ENCODE measurements around the gene NFX1.
"Not testable (repeated sequence)": the region's sequence is repeated elsewhere in the genome, so short reads cannot be mapped to it uniquely, and the experiment has no call there.

NFX1 gene

DNA sequence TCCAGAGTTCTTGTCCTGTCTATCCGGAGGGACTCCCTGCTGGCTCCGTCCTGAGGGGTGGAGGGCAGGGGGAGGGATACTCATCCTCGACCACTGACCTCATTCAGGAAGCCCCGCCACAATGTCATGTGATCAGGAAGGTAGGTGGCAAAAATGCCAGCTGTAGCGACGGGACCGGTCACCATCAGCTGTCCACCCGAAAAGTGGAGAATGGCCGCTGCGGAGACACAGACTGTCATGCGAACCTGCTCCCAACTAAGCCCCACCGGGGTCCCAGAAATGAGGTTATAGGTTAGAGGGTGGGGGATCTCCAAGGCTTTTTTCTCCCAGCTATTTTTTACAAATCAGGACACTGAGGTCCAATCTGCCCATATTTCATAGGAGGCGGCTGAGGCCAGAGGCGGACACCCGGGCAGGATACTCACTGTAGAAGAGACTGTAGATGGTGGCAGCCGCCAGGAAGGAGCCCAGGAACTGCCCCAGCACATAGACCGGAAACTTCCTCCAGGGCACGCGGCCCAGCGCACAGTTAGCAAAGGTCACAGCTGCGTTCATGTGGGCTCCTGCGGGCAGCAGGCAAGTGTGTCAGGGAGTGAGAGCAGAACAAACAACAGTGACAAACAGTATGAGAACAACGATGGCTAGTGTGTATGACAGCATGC lies 95.8 kb downstream of the NFX1 start:
- DNase-seq (ENCODE audit: low read depth in 2 of 2, low spot score in 1 of 2): not testable (repeated sequence)

DNA sequence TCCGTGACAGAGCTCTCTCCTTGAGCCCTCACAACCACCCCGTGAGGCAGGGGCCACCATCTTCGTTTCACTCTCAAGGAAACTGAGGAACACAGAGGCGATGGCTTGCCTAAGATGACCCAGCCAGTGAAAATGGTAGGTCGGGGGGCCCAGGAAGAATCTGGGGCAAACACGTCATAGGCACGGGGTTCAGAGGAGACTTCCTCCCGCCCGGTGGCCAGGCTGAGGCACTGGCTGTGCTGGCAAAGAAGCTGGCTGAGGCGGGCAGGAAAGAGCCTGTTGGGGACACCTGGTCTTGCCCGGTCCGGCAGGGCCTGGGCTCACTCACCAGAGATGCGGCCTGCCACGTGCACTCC lies 96.3 kb downstream of the NFX1 start:
- DNase-seq (ENCODE audit: low read depth in 2 of 2, low spot score in 1 of 2): not testable (repeated sequence)

DNA sequence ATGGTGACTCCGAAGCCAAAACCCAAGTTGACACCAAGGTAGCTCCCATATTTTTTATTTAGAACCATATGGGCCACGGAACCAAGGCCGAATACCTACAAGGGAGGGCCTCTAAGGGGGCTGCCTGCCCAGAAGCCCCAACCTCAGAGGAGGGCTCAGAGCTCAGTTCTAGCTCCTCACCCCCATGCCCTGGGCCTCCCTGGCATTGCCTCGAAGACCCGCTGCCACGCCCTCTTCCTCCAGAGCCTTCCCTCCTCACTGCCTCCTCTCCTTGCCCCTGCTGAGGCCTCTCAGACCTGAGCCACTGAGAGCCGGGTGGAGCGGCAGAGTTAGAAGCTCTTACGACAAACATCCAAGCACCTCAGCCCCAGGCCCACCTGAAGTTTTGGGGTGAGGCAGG lies 96.7 kb downstream of the NFX1 start:
- not testable (repeated sequence) for DNase-seq (ENCODE audit: low read depth in 2 of 2, low spot score in 1 of 2)

DNA sequence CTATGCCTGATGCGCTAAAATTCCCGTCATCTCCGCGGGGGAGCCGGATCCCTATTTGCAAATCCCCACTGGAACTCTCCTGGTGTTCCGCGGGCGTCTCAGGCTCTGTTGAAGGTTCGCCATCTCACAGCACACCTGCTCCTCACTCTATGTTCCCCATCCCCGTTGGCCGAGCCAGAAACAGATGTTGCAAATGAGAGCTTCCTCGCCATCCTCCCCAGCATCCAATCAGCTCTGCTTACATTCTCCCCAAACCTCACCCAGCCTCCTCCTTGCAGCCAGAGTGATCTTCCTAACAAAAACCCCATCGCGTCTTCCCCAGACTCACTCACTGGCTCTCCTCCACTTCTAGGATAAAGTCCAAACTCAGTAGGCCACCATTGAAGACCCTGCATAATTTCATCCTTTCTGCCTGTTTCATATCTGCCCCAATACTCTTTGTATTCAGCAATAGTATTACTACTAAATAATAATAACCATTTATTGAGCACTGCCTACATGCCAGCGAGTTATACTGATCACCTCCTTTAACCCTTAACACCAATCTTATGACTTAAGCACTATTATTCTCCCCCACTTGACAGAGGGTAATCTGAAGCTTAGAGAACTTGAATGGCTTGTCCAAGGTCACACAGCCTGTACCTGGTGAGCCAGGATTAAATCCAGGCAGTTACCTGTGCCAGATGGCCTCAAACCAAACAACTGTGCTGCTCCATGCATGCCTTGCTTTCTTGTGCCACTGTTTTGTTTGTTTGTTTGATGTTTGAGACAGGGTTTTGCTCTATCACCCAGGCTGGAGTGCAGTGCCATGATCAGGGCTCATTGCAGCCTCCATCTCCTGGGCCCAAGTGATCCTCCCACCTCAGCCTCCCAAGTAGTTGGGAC lies 98.0 kb downstream of the NFX1 start:
- DNase-seq (ENCODE audit: low read depth in 2 of 2, low spot score in 1 of 2): no peak

DNA sequence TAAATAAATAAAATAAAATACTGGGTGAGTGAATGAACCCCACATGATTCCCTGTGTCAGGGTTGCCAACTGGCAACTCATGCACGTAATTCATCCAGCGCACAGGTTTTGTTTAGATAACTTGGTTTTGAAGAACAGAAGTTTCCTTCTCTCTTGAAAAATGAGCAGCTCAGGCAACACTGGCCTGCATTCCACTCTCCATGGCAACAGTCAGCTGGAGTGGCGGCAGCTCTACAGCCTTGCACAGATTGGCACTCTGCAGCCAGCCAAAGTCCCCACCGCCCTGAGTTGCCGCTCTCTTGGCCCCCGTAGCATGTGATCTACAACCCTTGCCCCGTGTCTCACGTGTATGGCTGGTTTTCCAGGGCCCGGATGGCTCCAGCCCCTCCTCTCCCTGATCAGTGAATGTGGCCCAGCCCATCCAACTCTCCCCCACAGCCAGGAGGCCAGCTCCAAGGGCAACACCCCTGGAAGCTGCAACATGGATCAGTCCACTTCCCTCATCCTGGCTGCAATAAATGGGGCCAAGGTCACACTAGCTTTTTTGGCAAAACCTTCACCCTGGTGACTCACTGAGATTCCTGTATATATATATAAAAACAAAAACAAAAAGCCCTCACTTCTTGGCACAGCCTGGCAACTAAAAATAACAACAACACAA lies 100.9 kb downstream of the NFX1 start:
- DNase-seq (ENCODE audit: low read depth in 2 of 2, low spot score in 1 of 2): not testable (repeated sequence)

DNA sequence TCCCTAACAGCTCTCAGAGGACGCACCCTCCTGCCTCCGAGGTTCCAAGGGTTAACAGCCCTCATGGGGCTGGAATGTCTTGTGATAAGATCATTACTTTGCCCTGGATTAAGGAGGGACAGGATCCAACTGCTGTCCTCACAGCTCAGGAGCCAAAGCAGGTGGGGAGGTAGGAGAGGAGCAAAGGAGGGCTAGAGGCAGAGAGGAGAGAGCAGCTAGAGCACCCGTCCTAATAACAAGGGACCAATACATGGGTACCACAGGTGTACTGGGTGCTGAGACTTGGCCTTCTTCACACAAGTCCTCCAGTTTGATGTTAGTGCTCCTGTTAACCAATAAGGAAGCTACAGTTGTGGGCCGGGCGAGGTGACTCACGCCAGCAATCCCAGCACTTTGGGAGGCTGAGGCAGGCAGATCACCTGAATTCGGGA lies 102.3 kb downstream of the NFX1 start:
- not testable (repeated sequence) for DNase-seq (ENCODE audit: low read depth in 2 of 2, low spot score in 1 of 2)

DNA sequence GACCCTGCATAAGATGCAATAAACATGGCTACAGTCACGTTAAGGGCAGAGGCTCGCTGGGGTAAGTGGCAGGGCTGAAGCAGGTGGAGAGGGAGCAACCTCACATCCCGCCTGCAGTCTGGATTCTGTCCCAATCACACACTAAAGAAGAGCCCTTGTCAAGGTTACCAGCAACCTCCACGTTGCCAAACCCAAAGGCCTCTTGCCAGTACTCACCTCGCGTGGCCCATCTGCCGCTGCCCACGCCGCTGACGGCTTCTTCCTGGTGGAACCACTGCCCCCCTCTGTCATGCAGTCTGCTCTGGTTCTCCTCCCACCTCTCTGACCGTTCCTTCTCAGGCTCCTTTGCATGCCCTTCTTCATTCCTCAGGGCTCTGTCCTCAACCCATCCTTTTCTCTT lies 103.3 kb downstream of the NFX1 start:
- no peak for DNase-seq (ENCODE audit: low read depth in 2 of 2, low spot score in 1 of 2)

DNA sequence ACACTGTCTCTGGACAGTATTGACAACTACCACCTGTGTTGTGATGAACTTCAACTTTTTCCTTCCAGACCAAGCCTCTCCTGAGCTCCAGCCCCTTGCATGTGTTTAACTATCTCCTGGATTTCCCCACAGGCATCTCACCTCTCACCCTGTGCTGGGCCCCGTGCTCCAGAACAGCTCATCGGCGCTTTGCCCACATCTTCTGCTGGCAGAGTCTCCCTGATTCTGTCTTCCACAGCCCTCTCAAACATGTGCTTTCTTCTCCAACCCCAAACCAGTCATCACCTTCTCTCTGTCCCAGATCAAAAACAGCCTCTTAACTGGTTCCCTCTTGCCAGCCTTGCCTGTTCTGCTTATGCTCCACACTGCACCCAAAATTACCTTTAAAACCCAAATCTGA lies 103.7 kb downstream of the NFX1 start:
- DNase-seq (ENCODE audit: low read depth in 2 of 2, low spot score in 1 of 2): not testable (repeated sequence)

DNA sequence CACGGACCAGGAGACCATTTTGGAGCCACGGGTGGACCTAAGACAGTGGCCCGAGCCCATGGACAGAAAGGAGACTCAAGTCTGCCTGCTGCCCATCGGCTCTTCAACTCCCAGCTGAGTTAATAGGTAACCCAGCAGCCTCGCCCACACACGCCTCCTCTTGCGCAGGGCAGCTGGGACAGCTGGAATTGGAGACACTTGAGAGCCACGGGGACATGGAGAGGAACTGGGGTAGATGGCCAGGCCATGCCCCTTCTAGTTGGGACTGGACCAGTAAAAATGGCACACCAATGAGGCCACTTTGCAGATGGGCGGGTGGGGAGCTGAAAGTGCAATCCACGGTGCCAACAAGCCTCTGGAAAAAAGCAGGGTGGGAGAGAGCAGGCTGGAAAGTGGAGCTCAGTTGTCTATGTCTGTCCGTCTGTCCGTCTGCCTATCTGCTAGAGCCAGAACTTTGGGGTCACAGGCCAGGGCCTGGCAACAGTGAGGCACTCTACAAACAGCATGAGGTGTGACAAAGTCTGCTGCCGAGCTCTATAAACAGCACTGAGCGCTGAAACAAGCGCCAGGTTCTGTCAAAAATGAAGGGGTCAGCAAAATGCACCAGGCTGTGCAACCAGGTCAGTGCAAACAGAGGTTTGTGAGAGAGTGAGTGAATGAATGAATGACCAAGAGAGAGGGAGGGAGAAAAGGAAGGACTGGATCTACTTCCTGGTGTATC lies 105.0 kb downstream of the NFX1 start:
- DNase-seq (ENCODE audit: low read depth in 2 of 2, low spot score in 1 of 2): not testable (repeated sequence)

DNA sequence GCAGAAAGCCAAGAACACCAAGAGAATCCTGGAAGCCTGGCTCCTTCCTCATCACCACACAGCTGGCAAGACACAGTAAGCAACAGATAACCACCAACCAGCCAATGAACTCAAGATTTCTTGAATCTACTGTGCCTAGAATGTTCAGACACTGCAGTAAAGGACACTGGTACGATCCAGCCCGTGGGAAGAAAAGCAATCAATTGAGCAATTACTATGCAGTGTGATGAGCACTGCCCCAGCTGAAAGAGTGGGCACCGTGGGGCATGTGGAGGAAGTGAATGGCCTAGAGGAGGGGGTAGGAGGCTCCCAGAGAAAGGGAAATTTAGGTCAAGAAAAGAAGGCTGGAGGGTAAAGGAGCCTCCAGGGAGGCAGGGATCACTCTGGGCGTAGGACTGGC lies 107.5 kb downstream of the NFX1 start:
- DNase-seq (ENCODE audit: low read depth in 2 of 2, low spot score in 1 of 2): not testable (repeated sequence)

DNA sequence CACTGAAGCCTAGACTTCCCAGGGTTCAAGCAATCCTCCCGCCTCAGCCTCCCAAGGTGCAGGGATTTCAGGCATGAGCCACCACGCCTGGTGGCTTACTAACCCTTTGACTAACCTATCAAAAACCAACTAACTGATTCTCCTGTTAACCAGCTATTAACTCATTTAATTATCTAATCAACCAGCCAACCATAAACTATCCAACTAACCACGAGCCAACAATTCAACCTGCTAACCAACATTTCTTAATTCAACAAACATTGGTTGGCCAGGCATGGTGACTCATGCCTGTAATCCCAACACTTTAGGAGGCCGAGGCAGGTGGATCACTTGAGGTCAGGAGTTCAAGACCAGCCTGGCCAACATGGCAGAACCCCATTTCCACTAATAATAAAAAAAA lies 108.7 kb downstream of the NFX1 start:
- DNase-seq (ENCODE audit: low read depth in 2 of 2, low spot score in 1 of 2): not testable (repeated sequence)

DNA sequence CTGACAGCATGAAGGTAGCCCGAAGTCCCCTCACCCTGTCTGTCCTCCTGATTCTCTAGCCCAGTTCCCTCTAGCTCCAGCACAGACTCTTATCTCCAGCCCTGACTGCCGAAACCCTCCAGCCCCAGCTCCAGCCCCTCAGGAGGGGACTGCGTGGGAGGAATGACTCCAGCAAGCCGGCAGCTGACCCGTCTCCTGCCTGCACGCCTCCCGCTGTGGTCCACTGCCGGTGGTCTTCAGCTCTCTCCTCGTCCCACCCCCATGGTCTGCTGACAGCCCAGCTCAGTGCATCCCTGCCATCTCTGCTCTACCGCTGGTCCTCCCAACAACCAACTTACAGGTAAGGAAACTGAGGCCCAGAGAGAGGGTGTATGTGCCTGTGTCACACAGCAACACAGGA lies 111.5 kb downstream of the NFX1 start:
- DNase-seq (ENCODE audit: low read depth in 2 of 2, low spot score in 1 of 2): not testable (repeated sequence)

DNA sequence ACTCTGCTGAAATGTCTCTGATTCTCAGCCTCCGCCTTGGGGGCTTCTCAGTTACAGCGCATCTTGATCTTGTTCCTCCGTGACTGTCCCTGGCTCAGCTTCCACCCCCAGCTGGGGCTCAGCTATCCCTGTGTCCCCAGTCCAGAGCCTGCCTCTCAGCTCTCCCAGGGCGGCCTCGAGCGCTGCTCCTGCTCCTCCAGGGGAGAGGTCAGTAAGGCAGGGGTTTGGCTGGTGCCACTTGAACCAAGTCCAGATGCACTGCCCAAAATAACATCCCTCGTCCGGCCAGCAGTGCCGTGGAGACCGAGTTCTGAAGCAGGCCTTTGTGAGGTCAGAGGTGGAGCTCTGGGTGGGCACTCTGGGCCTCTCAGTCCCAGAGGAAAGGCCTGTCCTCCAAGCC lies 112.1 kb downstream of the NFX1 start, which contains the start of gene AQP7:
TSS of gene AQP7 (minus strand) at position 198 of the 400 bp plus-strand sequence. CDS start 1,306 bp downstream, outside the sequence.
- not testable (repeated sequence) for DNase-seq (ENCODE audit: low read depth in 2 of 2, low spot score in 1 of 2)

DNA sequence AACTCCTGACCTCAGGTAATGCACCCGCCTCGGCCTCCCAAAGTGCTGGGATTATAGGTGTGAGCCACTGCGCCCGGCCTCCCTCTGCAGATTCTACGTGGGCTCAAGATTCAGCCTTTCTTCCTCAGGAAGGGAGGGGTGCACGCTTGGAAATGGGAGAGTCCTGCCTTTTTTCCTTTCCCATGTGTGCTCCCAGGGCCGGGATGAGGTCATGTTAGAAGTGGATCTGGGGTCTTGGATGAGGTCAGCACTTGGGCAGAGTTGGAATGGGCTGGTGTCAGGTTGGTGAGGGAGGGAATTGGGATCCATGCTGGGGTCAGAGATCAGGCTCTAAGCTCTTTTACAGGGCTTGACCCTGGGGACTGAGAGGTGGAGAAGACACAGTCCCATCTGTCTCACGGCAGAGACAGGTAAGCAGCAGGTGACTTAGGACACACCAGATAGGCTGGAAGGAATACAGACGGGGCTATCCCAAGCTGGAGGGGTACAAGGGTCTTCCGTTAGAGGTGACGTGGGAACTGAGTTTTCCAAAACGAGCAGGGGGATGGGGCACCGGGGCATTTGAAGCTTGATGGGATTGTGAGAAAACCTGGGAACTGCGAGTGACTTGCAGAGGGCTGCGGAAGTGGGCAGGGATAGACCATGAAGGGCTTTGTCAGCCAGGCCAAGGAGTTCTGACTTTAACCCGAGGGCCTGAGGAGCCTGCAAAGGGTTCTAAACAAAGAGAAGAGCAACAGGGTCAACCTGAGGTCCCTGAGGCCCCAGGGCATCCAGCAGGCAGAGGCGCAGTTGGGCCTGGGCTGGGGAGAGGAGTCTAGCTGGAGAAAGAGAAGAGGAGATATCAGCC lies 113.8 kb downstream of the NFX1 start:
- no peak for DNase-seq (ENCODE audit: low read depth in 2 of 2, low spot score in 1 of 2)

DNA sequence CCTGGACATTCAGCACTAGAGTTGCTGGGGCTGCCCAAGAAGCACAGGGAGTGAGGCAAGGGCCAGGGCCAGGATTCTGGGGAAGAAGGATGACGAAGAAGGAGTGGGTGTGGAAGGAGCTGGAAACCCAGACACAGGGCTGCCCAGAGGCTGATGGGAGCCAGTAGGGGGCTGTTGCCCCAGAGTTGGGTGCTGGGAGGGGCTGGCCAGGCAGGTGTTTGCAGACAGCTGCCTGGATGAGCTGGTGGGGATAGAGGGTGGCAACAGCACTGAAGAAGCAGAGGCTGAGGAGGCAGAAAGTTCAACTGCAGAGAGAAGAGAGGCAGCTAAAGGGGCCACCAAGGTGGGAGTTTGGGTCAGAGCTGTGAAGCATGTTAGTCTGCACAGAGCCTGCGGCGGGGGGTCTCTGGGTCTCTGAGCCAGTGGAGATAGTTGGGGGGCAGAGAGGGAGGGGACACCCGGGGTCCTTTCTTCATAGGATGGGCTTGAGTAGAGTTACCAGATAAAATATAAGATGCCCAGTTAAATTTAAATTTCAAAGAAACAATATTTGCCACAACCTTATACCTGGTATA lies 114.6 kb downstream of the NFX1 start:
- DNase-seq (ENCODE audit: low read depth in 2 of 2, low spot score in 1 of 2): no peak

DNA sequence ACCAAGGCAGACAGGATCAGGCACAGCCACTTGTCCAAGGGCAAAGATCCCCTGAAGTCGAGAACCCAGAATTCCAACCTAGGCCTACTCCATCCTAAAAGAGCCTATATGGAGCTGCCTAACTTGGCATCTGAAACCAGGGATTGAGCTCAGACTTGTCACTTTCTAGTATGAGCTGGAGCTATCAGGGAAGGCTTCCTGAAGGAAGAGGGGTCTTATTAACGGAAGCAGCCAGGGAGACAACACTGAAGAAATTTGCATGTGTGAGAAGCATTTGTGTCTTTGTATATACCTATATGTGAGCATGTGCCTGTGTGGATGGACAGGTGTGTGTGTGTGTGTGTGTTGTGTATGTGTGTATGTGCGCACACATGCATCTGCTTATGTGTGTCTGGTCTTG lies 116.7 kb downstream of the NFX1 start:
- no peak for DNase-seq (ENCODE audit: low read depth in 2 of 2, low spot score in 1 of 2)

DNA sequence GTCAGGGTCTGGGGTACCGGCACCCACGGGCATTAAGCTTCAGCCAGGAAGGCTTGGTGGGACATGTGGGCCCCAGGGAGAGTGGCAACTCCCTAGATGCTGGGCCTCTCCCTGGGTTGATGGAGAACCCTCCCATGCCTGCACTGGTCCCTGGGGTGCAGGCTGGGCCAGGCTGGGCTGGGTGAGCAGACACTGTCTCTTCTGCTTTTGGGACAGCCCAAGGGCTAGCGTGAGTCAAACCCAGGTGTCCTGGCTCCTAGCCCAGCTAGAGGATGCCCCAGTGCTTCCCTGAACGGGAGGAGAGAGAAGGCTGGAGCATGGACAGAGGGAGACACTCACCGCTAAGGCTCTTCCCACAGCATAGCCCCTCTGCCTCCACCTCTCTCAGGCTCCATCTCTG lies 117.8 kb downstream of the NFX1 start:
- no peak for DNase-seq (ENCODE audit: low read depth in 2 of 2, low spot score in 1 of 2)

DNA sequence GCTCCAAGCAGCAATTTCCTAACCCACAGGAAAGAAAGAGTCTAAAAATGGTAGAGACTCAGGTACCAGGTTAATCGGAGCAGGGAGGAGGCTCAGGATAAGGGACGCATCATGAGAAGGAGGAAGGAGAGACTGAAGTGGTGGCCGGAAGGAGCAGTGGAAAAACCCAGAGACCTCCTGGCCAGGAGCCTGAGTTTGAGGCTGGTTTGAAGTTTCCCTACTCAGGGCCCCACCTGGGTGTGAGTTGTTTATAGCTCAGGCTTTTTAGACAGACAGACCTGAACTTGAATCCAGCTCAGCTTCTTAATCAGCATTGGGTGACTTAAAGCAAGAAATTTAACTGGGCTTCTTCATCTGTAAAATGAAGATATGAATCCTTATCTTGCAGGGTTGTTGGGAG lies 124.0 kb downstream of the NFX1 start:
- DNase-seq (ENCODE audit: low read depth in 2 of 2, low spot score in 1 of 2): no peak

DNA sequence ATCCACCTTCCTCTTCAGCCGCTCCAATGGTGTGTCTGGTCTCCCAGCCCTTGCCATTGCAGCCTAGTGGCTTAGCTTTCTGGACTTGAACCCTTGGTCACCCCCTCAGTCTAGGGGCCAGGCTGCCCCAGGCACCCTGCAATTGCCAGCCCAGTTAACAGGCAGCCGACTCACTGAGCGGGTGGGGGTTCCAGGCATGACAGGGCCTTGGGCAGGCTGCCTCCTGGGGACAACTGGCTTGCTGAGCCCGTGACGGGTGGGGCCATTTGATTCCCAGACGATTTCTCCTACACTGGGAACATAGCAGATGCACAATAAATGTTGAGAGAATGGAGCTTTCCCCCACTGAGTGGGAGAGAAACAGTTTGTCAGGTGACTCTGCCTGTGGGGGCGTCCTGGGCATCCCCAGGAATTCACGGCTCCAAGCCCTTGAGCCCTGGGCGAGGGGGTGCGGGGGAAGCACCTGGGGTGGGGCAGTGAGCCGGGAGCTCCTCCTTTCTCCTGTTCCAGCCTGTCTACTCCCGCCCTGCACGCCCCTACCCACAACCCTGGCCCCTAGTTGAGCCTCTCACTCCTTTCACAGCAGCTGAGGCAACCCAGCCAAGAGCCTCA lies 124.7 kb downstream of the NFX1 start:
- DNase-seq (ENCODE audit: low read depth in 2 of 2, low spot score in 1 of 2): no peak
